Measurements from ENCODE around the gene USP36. TPM values are rescaled to one million over a fixed set of nuclear protein-coding genes. Genes with fewer than 3 reads are reported as not detected.

The USP36 gene
- polyA plus RNA-seq, 1 donor (not counting 4 experiments of a cell fraction or from before 2014, with no cell fraction given), result 25.2 TPM

GRCh38 chr17:78822552-78822951 lies 18.1 kb downstream of the USP36 start:
- dilution Hi-C loops (cut with MboI; ENCODE audit: extremely low pct_ligation_motif_present, low sequenced_read_pairs), result no loop called here
- H3K4me2 ChIP-seq (ENCODE audit: control insufficient read depth, extremely low read depth, insufficient read depth, low read depth, low read length), result no peak overlapping the region
- no peaks in the 10 kb centered on the region for H3K9me1 ChIP-seq (ENCODE audit: control insufficient read depth, extremely low read depth, insufficient read depth, low read length)
- no peak overlapping the region for H3K4me3 ChIP-seq (ENCODE audit: control insufficient read depth in 2 of 3, extremely low read depth in 1 of 3, insufficient read depth in 2 of 3, low read depth in 1 of 3, low read length in 3 of 3)
- H3K36me3 ChIP-seq (ENCODE audit: control insufficient read depth in 2 of 2, extremely low read depth in 1 of 2, insufficient read depth in 2 of 2, low read length in 2 of 2), result peaks cover 56 to 75% of the 10 kb centered on the region in 2 experiments
- H3K4me1 ChIP-seq (ENCODE audit: control insufficient read depth, extremely low read depth, insufficient read depth, low read length), result no peaks in the 10 kb centered on the region
- no peaks in the 10 kb centered on the region for H3K9me3 ChIP-seq (ENCODE audit: control insufficient read depth, low read depth, low read length)
- H2AFZ ChIP-seq (ENCODE audit: control insufficient read depth, low read length), result no peak overlapping the region
- DNase-seq (ENCODE audit: low read depth, low spot score), result no peak
- H4K20me1 ChIP-seq (ENCODE audit: control insufficient read depth, extremely low read depth, insufficient read depth, low read length), result peaks cover 4% of the 10 kb centered on the region
- no peak overlapping the region for H3K27ac ChIP-seq (ENCODE audit: control insufficient read depth, insufficient read depth, low read length)
- H3K27me3 ChIP-seq (ENCODE audit: control insufficient read depth, extremely low read depth, insufficient read depth, low read length), result no peaks in the 10 kb centered on the region
- FAIRE-seq, result no peak
- peaks cover 15% of the 10 kb centered on the region for H3K79me2 ChIP-seq (ENCODE audit: control insufficient read depth, insufficient read depth, low read length)
- TF ChIP-seq EZH2 (IDR thresholded peaks at IDR 0.05; ENCODE audit: low read length) (no peak), CTCF (optimal IDR thresholded peaks at IDR 0.05 in 1 of 3, IDR thresholded peaks at IDR 0.05 in 1 of 3, conservative IDR thresholded peaks at IDR 0.05 in 1 of 3; ENCODE audit: extremely low read depth in 1 of 3, insufficient read depth in 2 of 3, low read length in 3 of 3) (no peak)
- no peak overlapping the region for H3K9ac ChIP-seq (ENCODE audit: control insufficient read depth, extremely low read depth, insufficient read depth, low read length)

- H2AFZ ChIP-seq (ENCODE audit: control insufficient read depth, low read length), result no peak overlapping the region
- FAIRE-seq (no peak), DNase-seq (ENCODE audit: low read depth, low spot score) (no peak)
- H3K9ac ChIP-seq (ENCODE audit: control insufficient read depth, extremely low read depth, insufficient read depth, low read length), result no peak overlapping the region
- no peak overlapping the region for H3K27ac ChIP-seq (ENCODE audit: control insufficient read depth, insufficient read depth, low read length)
- no peak overlapping the region for H3K4me2 ChIP-seq (ENCODE audit: control insufficient read depth, extremely low read depth, insufficient read depth, low read depth, low read length)
- peaks cover 55 to 79% of the 10 kb centered on the region in 2 experiments for H3K36me3 ChIP-seq (ENCODE audit: control insufficient read depth in 2 of 2, extremely low read depth in 1 of 2, insufficient read depth in 2 of 2, low read length in 2 of 2)
- H4K20me1 ChIP-seq (ENCODE audit: control insufficient read depth, extremely low read depth, insufficient read depth, low read length), result peaks cover 4% of the 10 kb centered on the region
- H3K9me3 ChIP-seq (ENCODE audit: control insufficient read depth, low read depth, low read length), result no peaks in the 10 kb centered on the region
- no peaks in the 10 kb centered on the region for H3K27me3 ChIP-seq (ENCODE audit: control insufficient read depth, extremely low read depth, insufficient read depth, low read length)
- TF ChIP-seq EZH2 (IDR thresholded peaks at IDR 0.05; ENCODE audit: low read length), result no peak
- TF ChIP-seq CTCF (optimal IDR thresholded peaks at IDR 0.05 in 1 of 3, IDR thresholded peaks at IDR 0.05 in 1 of 3, conservative IDR thresholded peaks at IDR 0.05 in 1 of 3; ENCODE audit: extremely low read depth in 1 of 3, insufficient read depth in 2 of 3, low read length in 3 of 3), result no peak
- no peak overlapping the region for H3K4me3 ChIP-seq (ENCODE audit: control insufficient read depth in 2 of 3, extremely low read depth in 1 of 3, insufficient read depth in 2 of 3, low read depth in 1 of 3, low read length in 3 of 3)
- H3K4me1 ChIP-seq (ENCODE audit: control insufficient read depth, extremely low read depth, insufficient read depth, low read length), result no peaks in the 10 kb centered on the region
- H3K79me2 ChIP-seq (ENCODE audit: control insufficient read depth, insufficient read depth, low read length), result peaks cover 15% of the 10 kb centered on the region
- peaks cover 2% of the 10 kb centered on the region for H3K9me1 ChIP-seq (ENCODE audit: control insufficient read depth, extremely low read depth, insufficient read depth, low read length)
- dilution Hi-C loops (cut with MboI; ENCODE audit: extremely low pct_ligation_motif_present, low sequenced_read_pairs), result no loop called here
Measured at GRCh38 chr17:78821961-78822360, 18.7 kb downstream of the USP36 start.
